Endodermal cell (in vitro differentiated cells): ENCODE results near the gene RABGAP1L. TPM values are rescaled to one million over a fixed set of nuclear protein-coding genes. Genes with fewer than 3 reads are reported as not detected.

Experiments used
- DNase-seq: peaks from one replicate; pipeline ENCODE4 v3.0.0-alpha.2; 2017
- H3K27ac ChIP-seq: 2 replicates; pipeline ENCODE4 v1.5.1; 2013; ENCODE audit warnings: mild to moderate bottlenecking, low read depth, low read length, moderate library complexity
- H3K27me3 ChIP-seq: 2 replicates; pipeline ENCODE4 v1.6.1; 2013; ENCODE audit warnings: mild to moderate bottlenecking, low read length, moderate library complexity; ENCODE audit not compliant: insufficient read depth, control insufficient read depth, poor library complexity, severe bottlenecking
- H3K36me3 ChIP-seq: 2 replicates; pipeline ENCODE4 v1.7.0; 2013; ENCODE audit warnings: mild to moderate bottlenecking, low read length, moderate library complexity; ENCODE audit not compliant: control insufficient read depth, insufficient read depth
- H3K4me1 ChIP-seq: one replicate; pipeline ENCODE4 v1.7.0; 2013; ENCODE audit warnings: low read length; ENCODE audit not compliant: control insufficient read depth, insufficient read depth
- H3K4me3 ChIP-seq: 2 replicates; pipeline ENCODE4 v1.5.1; 2013; ENCODE audit warnings: mild to moderate bottlenecking, low read length, moderate library complexity
- H3K9ac ChIP-seq: 2 replicates; pipeline ENCODE4 v1.6.1; 2013; ENCODE audit warnings: mild to moderate bottlenecking, low read length, moderate library complexity; ENCODE audit not compliant: poor library complexity, severe bottlenecking; ENCODE audit errors: extremely low read depth
- H3K9me3 ChIP-seq: 2 replicates; pipeline ENCODE4 v1.6.1; 2013; ENCODE audit warnings: mild to moderate bottlenecking, low read length, moderate library complexity; ENCODE audit not compliant: control insufficient read depth
- H3K27ac Mint-ChIP-seq: 2 replicates; pipeline ENCODE4 v1.8.0; 2020; ENCODE audit warnings: mixed read lengths
- H3K27me3 Mint-ChIP-seq: 2 replicates; pipeline ENCODE4 v1.8.0; 2021; ENCODE audit warnings: mild to moderate bottlenecking, mixed read lengths; ENCODE audit not compliant: insufficient read depth
- H3K36me3 Mint-ChIP-seq: 2 replicates; pipeline ENCODE4 v1.8.0; 2020; ENCODE audit warnings: low read depth, mixed read lengths
- H3K4me1 Mint-ChIP-seq: 2 replicates; pipeline ENCODE4 v1.8.0; 2020; ENCODE audit warnings: mixed read lengths
- H3K4me3 Mint-ChIP-seq: 2 replicates; pipeline ENCODE4 v1.8.0; 2020; ENCODE audit warnings: mild to moderate bottlenecking, moderate library complexity, mixed read lengths
- H3K9me3 Mint-ChIP-seq: 2 replicates; pipeline ENCODE4 v1.8.0; 2020; ENCODE audit warnings: mild to moderate bottlenecking, mixed read lengths
- WGBS, 2 experiments: methylation state at CpG; one replicate each; pipeline versions ENCODE4 v1.1.5 to v1.1.7; 2013; ENCODE audit warnings: missing lambda C conversion rate in 2 of 2, mixed read lengths in 1 of 2; ENCODE audit not compliant: insufficient coverage in 1 of 2, insufficient read length in 1 of 2; 5-methylcytosine and 5-hydroxymethylcytosine counted together
- total RNA-seq, 2 donors: library from RNA; stranded (reverse); fragmentation: NEBNext Ultra II Directional in 1 of 2; extraction: Animal tissue kit (Norgen Biotek cat#: 25700) in 1 of 2; gene quantifications; 2 replicates in 1 of 2; 3 replicates in 1 of 2; pipeline ENCODE4 v1.2.1, GENCODE V29; 2021
- TF ChIP-seq, protein P1 (sequence below): fragments of 200-600 bp; sonication (generic); conservative IDR thresholded peaks from 2 replicates; pipeline ENCODE4 v1.5.0; 2021; ENCODE audit warnings: antibody characterized with exemption, mild to moderate bottlenecking

The RABGAP1L gene
- total RNA-seq, 2 donors from 2014 or later = 32.5 to 36.9 TPM

DNA sequence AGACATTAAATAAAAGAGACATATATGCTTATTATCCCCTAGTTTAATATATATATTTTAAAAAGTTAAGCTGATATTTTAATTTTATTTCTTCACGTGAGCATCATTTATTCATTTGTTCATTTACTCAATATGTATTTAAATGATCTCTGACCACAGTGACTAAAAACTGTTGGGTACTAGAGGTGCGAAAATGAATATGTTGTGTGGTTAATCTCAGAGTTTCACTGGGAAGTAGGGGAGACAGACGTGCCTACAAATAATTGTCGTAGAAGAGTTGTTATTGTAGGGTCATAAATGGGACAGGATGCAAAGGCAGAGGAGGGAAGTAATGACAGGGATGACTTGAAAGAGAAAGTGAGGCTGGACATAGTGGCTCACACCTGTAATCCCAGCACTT is 627.4 kb downstream of the RABGAP1L start:
- TF ChIP-seq, protein P1, sequence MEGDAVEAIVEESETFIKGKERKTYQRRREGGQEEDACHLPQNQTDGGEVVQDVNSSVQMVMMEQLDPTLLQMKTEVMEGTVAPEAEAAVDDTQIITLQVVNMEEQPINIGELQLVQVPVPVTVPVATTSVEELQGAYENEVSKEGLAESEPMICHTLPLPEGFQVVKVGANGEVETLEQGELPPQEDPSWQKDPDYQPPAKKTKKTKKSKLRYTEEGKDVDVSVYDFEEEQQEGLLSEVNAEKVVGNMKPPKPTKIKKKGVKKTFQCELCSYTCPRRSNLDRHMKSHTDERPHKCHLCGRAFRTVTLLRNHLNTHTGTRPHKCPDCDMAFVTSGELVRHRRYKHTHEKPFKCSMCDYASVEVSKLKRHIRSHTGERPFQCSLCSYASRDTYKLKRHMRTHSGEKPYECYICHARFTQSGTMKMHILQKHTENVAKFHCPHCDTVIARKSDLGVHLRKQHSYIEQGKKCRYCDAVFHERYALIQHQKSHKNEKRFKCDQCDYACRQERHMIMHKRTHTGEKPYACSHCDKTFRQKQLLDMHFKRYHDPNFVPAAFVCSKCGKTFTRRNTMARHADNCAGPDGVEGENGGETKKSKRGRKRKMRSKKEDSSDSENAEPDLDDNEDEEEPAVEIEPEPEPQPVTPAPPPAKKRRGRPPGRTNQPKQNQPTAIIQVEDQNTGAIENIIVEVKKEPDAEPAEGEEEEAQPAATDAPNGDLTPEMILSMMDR = no peak
- Histone ChIP-seq H3K9ac (no peak overlapping the region), H3K9me3 (no peaks in the 10 kb centered on the region), H3K27me3 (no peaks in the 10 kb centered on the region), H3K4me3 (no peak overlapping the region), H3K4me1 (no peaks in the 10 kb centered on the region), H3K36me3 (no peaks in the 10 kb centered on the region), H3K27ac (no peak overlapping the region)
- DNase-seq = no peak
- Mint-ChIP-seq H3K4me1 (no peaks in the 10 kb centered on the region), H3K4me3 (no peak overlapping the region), H3K27me3 (no peaks in the 10 kb centered on the region), H3K9me3 (peaks cover 13% of the 10 kb centered on the region), H3K27ac (no peak overlapping the region), H3K36me3 (no peaks in the 10 kb centered on the region)
- WGBS, 2 experiments = 96 to 100% methylated on average over 2 to 4 of the region's 4 CpGs

DNA sequence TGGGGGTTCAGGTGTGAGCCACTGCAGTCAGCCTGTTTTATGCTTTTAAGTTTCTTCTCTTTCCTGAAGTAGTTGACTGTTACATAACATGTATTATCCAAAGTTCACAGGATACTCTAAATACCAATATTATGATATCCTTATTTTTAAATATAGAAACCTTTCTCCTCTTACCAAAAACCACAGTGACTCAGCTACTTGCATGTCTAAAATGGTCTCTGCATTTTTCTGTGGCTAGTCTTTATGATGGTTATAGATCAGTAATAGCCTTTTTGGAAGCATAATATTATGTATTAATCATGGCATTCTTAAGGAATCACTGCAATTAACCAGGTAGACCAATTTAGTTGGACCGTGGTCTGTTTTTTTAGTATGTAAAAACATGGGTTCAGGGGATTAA is 629.7 kb downstream of the RABGAP1L start:
- H3K27me3 Mint-ChIP-seq = no peaks in the 10 kb centered on the region
- no peak for DNase-seq
- no CpG with 5 or more reads among the region's 1 CpG for WGBS, 2 experiments
- Histone ChIP-seq H3K9me3 (no peaks in the 10 kb centered on the region), H3K9ac (no peak overlapping the region), H3K36me3 (no peaks in the 10 kb centered on the region), H3K27me3 (no peaks in the 10 kb centered on the region), H3K4me1 (no peaks in the 10 kb centered on the region), H3K4me3 (no peak overlapping the region), H3K27ac (no peak overlapping the region)
- no peaks in the 10 kb centered on the region for H3K36me3 Mint-ChIP-seq
- H3K9me3 Mint-ChIP-seq = no peaks in the 10 kb centered on the region
- no peaks in the 10 kb centered on the region for H3K4me1 Mint-ChIP-seq
- H3K4me3 Mint-ChIP-seq = no peak overlapping the region
- TF ChIP-seq, protein P1 = no peak
- H3K27ac Mint-ChIP-seq = no peak overlapping the region

DNA sequence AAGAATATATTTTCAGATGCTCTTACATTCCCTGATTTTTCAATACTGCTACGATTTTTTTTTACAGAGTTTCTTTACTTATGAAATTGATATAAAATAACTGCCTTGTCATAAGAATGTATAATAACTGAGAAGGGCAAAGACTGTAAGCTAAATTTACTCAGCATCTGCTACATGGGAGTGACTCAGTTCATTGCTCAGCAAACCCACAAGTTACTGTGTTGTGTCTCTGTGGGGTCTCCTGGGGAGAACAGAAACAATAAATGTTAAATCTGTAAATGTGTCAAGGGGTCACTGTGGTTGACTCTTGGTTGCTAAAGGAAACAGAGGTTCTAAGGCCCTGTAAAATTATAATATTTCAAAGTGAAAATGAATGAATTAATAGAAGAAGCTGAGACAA is 630.1 kb downstream of the RABGAP1L start:
- Histone ChIP-seq H3K9me3 (no peaks in the 10 kb centered on the region), H3K27me3 (no peaks in the 10 kb centered on the region), H3K4me3 (no peak overlapping the region), H3K9ac (no peak overlapping the region), H3K27ac (no peak overlapping the region), H3K36me3 (no peaks in the 10 kb centered on the region), H3K4me1 (no peaks in the 10 kb centered on the region)
- Mint-ChIP-seq H3K36me3 (no peaks in the 10 kb centered on the region), H3K4me1 (no peaks in the 10 kb centered on the region), H3K9me3 (no peaks in the 10 kb centered on the region), H3K27ac (no peak overlapping the region), H3K4me3 (no peak overlapping the region), H3K27me3 (no peaks in the 10 kb centered on the region)
- TF ChIP-seq, protein P1 = no peak
- WGBS, 2 experiments = no CpG with 5 or more reads among the region's 1 CpG
- DNase-seq = no peak
